ENCODE measurements around the gene HGD. TPM values are rescaled to one million over a fixed set of nuclear protein-coding genes. Genes with fewer than 3 reads are reported as not detected.

The HGD gene
- total and polyA plus RNA-seq, 10 of the 15 experiments (the other 5 are each of a cell fraction or from before 2014, with no cell fraction given): 0.18 to 0.81 (median 0.40) TPM; not detected in 6

GRCh38 chr3:120713262-120713661 is 31.2 kb upstream of the HGD start:
- Histone ChIP-seq H3K9ac (ENCODE audit: control insufficient read depth, insufficient read depth, low read length) (no peak overlapping the region), H2AFZ (ENCODE audit: control insufficient read depth, low read depth, low read length) (no peak overlapping the region), H3K27ac (ENCODE audit: control insufficient read depth, insufficient read depth) (no peak overlapping the region), H3K9me3 (replicated peaks; ENCODE audit: control insufficient read depth, insufficient read depth, low read length) (no peaks in the 10 kb centered on the region), H3K4me3 (no peak overlapping the region), H4K20me1 (ENCODE audit: control insufficient read depth, insufficient read depth) (no peaks in the 10 kb centered on the region), H3K27me3 (replicated peaks in 1 of 2; ENCODE audit: control insufficient read depth in 2 of 2, insufficient read depth in 2 of 2, low read length in 1 of 2) (no peaks in the 10 kb centered on the region), H3K36me3 (ENCODE audit: control insufficient read depth in 2 of 2, insufficient read depth in 2 of 2, low read length in 1 of 2) (no peaks in the 10 kb centered on the region; a peak in 2 of 4 replicates), H3K79me2 (ENCODE audit: control insufficient read depth, insufficient read depth, low read length) (no peaks in the 10 kb centered on the region), H3K4me1 (ENCODE audit: control insufficient read depth, insufficient read depth, low read length) (no peaks in the 10 kb centered on the region), H3K4me2 (ENCODE audit: control insufficient read depth, insufficient read depth) (no peak overlapping the region)
- TF ChIP-seq E2F8 (IDR thresholded peaks at IDR 0.05; ENCODE audit: low read depth, partially characterized antibody) (no peak), EGR1 (IDR thresholded peaks at IDR 0.05; ENCODE audit: borderline replicate concordance in 1 of 2, low read depth in 2 of 2, low read length in 2 of 2) (no peak), NR2C1 (IDR thresholded peaks at IDR 0.05) (no peak), RUNX3 (IDR thresholded peaks at IDR 0.05; ENCODE audit: low read length) (no peak)
- no TSS peak for BruUV-seq (replicated peaks)
- ATAC-seq (no peak), FAIRE-seq (no peak), DNase-seq (ENCODE audit: low read depth, low spot score) (no peak)
- ChIA-PET RAD21 (ENCODE audit: unreplicated experiment) (no interaction called here), POLR2A (interaction anchor here (0.6 kb wide), 1 partner anchor 359 kb away, joined by 4 read pairs; no protein-coding TSS in a partner anchor), SMC1A (ENCODE audit: uncharacterized antibody, unreplicated experiment) (no interaction called here), CTCF (interaction anchor here (0.9 kb wide), 1 partner anchor 35 kb away, joined by 3 read pairs; no protein-coding TSS in a partner anchor)
- in situ Hi-C loops (cut with MboI): no loop called here
- intact Hi-C loops (cut with micrococcal nuclease; ENCODE audit: unreplicated experiment): no loop called here

- no peak overlapping the region for H3K9ac ChIP-seq (ENCODE audit: control insufficient read depth, insufficient read depth, low read length)
- CTCF ChIA-PET: interaction anchor here (0.6 to 1.1 kb wide), 2 partner anchors 11 to 1035 kb away, joined by 3 read pairs; no protein-coding TSS in a partner anchor
- ATAC-seq: no peak
- H3K36me3 ChIP-seq (ENCODE audit: control insufficient read depth in 2 of 2, insufficient read depth in 2 of 2, low read length in 1 of 2): no peaks in the 10 kb centered on the region; a peak in 2 of 4 replicates
- no peak for DNase-seq (ENCODE audit: low read depth, low spot score)
- intact Hi-C loops (cut with micrococcal nuclease; ENCODE audit: unreplicated experiment) (no loop called here), in situ Hi-C loops (cut with MboI) (no loop called here)
- no TSS peak for BruUV-seq (replicated peaks)
- RAD21 ChIA-PET (ENCODE audit: unreplicated experiment): no interaction called here
- POLR2A ChIA-PET: no interaction called here
- H3K4me3 ChIP-seq: no peak overlapping the region
- H3K27ac ChIP-seq (ENCODE audit: control insufficient read depth, insufficient read depth): no peak overlapping the region
- 88% methylated on average over 1 of the region's 1 CpG for WGBS (ENCODE audit: insufficient coverage, insufficient replicate concordance, low lambda C conversion rate, missing lambda C conversion rate)
- H3K4me2 ChIP-seq (ENCODE audit: control insufficient read depth, insufficient read depth): no peak overlapping the region
- H4K20me1 ChIP-seq (ENCODE audit: control insufficient read depth, insufficient read depth): no peaks in the 10 kb centered on the region
- H2AFZ ChIP-seq (ENCODE audit: control insufficient read depth, low read depth, low read length): no peak overlapping the region
- H3K4me1 ChIP-seq (ENCODE audit: control insufficient read depth, insufficient read depth, low read length): no peaks in the 10 kb centered on the region
- FAIRE-seq: no peak
- H3K27me3 ChIP-seq (replicated peaks in 1 of 2; ENCODE audit: control insufficient read depth in 2 of 2, insufficient read depth in 2 of 2, low read length in 1 of 2): no peaks in the 10 kb centered on the region
- H3K9me3 ChIP-seq (replicated peaks; ENCODE audit: control insufficient read depth, insufficient read depth, low read length): no peaks in the 10 kb centered on the region
- SMC1A ChIA-PET (ENCODE audit: uncharacterized antibody, unreplicated experiment): interaction anchor here (1.0 to 1.3 kb wide), 2 partner anchors 11 to 84 kb away, joined by 3 to 4 read pairs; no protein-coding TSS in a partner anchor
- no peaks in the 10 kb centered on the region for H3K79me2 ChIP-seq (ENCODE audit: control insufficient read depth, insufficient read depth, low read length)
- no peak for TF ChIP-seq SMARCA5 (IDR thresholded peaks at IDR 0.05)
- no peak for TF ChIP-seq BCLAF1 (IDR thresholded peaks at IDR 0.05)
- TF ChIP-seq STAT3 (IDR thresholded peaks at IDR 0.05; ENCODE audit: low read depth, low read length): no peak
- no peak for TF ChIP-seq REST (IDR thresholded peaks at IDR 0.05; ENCODE audit: low read depth, low read length)
Measured at GRCh38 chr3:120710369-120710768, 28.3 kb upstream of the HGD start.

Data from GM12878 (cell line).